T-helper 9 cell (primary cell): ENCODE results near the gene MRTFB.

Experiments used
- DNase-seq: peaks from one replicate; pipeline ENCODE4 v3.0.0-alpha.2; 2020

Gene MRTFB

DNA sequence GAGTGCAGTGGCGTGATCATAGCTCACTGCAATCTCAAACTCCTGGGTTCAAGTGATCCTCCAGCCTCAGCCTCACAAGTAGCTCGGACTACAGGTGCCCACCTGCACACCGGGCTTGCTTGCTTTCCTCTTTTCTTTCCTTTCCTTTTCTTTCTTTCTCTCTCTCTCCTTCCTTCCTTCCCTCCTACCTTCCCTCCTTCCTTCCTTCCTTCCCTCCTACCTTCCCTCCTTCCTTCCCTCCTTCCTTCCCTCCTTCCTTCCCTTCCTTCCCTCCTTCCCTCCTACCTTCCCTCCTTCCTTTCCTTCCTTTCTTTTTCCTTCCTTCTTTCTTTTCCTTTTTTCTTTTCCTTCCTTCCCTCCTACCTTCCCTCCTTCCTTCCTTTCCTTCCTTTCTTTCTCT lies 225.5 kb downstream of the MRTFB start:
- DNase-seq = no peak

DNA sequence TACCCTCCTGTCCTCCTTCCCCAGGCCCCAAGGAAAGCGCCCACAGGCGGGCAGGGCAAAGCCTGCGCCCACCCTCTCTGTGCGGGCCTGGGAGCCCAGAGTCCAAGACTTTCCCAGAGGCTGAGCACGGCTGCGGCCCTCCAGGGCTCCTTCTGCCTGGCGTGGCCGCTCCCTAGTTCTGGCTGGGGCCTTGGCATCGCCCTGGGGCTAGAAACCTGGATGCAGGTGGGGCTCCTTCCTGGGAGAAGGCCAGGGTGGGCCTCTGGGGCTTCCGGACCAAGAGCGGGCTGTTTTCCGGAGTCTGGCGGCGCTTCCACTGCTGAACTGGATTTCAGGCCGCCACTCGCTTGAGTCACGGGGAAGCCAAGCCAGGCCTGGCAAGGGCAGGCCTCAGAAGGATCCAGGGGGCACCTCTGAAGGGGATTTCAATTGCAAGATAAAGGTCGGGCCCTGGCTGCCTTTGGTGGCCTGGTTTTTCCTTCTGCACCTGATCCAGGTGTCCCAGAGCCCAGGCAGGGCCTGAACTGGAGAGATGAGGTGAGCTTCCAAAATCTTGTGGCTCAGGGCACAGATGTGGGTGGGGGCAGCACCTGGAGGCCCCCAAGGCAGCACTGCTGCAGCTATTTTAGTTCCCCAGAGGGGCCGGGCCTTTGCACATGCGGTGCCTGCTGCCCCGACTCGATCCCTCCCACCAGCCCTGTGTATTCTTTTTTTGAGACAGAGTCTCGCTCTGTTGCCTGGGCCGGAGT lies 227.4 kb downstream of the MRTFB start:
- no peak for DNase-seq

DNA sequence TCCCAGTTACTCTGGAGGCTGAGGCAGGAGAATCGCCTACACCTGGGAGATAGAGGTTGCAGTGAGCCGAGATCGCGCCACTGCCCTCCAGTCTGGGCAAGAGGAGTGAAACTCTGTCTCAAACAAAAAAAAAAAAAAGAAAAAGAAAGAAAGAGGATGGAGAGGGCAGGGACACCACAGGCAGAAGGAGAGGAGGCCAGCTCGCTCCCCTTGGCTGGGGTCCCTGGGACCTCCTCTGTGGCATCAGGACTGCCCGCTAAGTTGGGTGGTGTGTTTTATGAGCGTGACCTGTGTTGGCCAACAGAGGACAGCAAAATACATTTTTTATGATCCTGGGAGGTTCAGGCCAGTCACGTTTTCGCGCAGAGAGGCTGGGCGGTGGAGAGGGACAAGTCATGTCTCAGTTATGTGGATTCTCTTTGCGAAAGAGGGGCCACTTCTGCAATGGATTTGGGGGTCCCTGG lies 229.6 kb downstream of the MRTFB start:
- DNase-seq = no peak

DNA sequence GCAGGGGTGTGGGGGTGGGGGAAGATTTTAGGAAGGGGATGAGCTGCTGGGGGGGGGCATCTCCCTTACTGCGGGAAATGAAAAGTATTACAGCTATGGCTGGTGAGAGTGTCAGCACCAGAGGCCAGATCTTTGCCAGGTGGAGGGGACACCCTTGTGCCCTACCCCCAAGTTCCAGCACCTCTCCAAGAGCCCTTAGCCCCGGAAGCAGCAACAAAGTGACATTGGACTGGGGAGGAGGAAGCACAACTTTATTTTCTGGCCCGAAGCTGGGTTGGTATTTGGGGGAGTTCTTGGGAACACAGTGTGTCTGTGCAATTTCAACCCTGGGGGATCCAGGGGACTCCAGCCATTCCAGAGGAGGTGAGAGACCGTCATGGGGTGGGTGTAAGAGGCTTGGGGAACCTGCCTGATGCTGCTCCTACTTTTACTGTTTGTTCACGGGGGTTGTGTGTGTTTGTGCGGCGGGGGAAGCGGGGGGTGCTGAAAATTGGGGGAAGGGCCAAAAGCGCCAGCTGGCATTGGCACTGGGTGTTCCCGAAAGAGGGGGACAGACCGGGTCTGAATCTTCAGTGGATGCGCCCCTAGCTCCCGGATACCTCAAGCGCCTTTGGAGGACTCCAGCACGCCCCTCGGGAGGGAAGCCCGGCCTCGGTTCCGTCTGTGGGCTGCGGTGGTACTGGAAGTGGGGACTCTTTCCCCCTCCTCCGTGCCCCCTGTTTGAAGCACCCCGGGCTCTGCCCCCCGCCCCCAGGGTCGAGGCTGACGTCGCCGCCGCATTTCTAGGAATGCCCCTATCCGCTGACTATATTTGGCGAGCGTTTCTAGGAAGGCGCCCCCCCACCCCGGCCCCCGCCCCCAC lies 230.3 kb downstream of the MRTFB start:
- no peak for DNase-seq

DNA sequence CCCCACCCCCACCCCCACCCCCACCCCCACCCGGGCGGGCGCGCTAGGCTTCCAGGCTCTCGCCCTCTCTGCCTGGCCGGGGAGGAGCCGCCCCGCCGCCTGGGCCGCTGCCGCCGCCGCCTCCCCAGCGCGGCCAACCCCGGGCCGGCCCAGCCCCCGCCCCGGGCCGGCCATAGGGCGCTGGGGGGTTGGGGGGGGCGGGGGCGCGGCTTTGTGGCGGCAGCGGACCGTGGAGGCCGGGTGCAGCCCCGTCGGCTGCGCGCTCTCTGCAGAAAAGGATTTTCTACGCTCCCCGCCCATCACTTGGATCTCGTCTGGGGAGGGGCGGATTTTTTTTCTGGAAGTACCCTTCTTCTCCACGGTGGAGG lies 230.9 kb downstream of the MRTFB start:
- DNase-seq = no peak

DNA sequence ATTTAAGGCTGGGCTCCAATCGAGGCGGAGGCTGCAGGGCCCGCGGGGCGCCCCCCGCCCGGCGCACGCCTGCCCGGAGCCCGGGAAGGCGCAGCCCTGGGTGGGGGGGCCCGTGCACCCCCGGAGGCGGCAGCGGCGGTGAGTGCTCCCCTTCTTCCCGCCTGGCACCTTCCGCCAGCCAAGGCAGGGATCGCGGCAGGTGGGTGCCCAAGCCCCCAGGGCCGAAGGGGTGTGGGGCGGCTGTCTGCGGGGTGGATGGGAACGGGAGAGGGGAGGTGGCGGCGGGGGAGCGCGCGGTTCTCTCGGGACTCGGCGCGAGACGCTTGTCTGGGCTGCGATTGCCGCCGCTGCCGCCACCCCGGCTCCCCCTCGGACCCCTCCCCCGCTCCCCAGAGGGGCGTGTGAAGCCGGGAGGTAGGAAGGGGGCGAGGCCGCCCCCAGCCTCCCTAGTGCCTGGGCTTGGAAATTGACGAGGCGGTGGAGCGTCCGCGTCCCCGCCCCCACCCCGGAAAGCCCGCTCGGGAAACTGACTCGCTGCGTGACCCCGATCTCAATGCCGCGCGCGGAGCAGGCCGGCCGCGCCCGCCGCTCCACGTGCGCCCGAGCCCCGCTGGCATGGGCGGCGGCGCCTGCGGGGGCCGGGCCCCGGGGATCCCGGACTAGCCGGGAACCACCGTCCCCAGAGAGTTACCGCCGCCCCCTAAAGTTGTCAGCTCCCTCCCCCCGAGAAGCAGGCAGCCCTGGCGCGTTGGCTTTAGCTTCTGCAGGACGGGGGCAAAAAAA lies 231.5 kb downstream of the MRTFB start:
- peak; percentile 4 for DNase-seq

DNA sequence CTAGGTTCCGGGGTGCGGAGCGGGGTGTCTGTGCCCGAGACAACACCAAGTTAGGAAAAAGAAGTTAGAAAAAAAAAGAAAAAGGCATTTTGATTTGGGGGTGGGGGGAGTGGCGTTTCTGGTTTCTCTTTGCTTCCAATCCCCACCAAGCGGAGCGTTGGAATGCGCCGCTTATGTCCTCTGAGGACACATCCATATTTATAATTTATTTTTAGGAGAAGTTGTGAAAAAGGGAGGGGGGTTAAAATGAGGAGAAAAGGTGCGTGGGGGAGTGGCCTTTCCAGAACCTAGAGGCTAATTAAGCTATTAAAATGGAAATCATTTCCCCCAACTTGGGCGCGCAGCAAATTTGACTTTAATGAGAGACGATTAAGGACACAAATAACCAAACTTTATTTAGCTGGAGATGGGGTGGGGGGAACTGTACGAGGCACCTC lies 232.1 kb downstream of the MRTFB start:
- DNase-seq = no peak

DNA sequence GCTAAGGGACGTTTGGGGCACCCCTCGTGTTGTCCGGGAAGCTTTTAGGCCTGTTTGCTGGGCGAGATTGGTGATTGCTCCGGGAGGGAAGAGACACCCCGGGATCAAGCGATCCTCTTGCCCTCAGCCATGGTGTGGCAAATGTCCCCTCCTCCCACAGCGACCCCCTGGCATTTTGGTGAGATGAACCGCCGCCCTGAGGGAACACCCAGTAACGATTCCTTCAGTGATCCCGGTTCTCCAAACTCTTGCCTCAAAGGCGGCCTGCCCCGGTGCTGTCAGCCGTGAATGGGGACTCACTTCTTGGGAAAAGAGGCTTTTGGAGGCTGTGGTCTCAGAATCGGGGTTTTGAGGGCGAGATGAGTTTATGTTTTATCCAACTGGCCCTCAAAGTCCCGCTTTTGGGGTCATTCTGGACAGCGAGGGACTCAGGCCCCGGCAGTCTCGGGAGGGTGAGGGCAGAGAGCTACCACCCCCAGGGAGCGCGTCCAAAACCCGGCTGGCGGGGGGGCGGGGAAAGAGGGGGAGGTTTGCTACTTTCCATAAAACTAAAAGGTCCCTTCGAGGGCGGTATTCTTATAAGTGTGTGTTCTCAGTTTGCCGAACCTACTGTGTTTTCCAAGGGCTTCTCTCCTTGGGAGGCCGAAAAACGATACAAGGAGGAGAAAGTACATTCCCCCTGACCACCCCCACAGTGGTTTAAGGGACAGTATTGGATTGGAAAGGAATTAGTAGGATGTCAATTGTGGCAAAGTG lies 232.7 kb downstream of the MRTFB start:
- no peak for DNase-seq

DNA sequence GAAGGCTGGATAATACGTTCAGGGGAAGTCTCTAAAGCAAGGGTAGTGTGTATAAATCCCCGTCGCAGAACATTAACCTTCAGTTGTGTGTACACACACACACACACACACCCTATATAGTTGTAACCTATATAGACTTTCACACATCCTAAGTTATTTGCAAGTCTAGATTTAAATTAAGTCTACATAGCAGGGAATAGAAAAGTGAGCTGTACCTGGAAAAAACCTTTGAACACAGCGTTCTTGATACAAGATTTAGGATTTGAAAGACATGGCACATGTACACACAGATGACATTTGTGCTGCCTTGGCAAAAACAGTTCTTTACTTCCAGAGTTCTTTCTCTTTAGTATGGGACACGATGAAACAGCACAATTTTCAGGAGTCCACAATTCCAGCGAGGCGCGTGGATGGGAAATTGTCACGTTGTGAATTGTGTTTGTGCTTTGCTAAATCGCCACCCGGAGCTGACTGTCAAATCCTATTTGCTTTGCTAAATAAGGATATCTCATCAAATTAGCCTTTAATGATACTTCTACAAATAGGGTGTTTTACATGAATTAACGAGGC lies 233.9 kb downstream of the MRTFB start:
- DNase-seq = no peak

DNA sequence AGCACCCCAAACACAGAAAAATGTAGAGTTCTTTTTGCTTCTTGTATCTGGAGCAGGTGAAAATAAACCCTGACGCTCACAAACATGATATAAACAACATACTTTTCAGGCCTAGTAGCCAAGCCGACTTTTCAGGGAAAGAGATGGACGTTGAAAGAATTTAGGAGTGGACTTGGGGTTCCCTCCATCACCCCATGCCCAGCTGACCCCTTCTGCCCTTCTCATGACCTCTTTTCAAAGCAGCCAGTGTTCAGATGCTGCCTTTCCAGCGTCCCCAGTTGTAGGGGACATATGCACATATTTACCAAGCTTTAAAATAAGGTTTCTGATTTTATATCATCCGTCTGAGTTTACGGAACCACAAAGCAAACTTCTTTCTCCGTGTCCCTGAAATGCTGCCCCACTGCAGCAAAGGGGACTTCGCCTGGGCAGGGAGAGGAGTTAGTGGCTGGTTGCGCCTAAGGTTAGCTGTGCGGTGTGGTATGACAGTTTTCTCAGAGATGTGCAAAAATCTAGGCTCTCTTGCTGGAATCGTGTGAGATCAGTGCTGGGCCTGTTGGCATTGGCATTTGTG lies 235.5 kb downstream of the MRTFB start:
- no peak for DNase-seq

DNA sequence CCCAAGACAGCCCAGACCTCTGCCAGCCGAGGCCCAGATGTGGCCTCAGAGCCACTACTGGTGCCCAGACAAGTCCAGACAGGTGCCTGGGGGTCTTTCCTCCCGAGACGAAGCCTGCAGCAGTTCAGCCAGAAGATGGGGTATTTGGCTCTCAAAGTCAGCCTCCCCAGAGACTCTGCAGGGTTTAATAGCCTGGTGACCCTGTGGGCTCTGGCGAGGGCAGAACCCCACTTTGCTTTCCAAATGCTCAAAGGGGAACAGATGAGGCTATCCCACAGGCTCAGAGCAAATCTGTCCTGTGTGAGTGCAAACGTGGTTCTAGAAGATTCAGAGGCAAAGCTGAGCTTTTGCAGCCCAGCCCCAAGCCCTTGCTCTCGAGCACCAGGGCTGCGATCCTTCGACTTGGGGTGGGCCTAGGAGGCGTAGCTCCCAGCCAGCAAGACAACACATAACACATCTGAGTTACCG lies 236.0 kb downstream of the MRTFB start:
- no peak for DNase-seq

DNA sequence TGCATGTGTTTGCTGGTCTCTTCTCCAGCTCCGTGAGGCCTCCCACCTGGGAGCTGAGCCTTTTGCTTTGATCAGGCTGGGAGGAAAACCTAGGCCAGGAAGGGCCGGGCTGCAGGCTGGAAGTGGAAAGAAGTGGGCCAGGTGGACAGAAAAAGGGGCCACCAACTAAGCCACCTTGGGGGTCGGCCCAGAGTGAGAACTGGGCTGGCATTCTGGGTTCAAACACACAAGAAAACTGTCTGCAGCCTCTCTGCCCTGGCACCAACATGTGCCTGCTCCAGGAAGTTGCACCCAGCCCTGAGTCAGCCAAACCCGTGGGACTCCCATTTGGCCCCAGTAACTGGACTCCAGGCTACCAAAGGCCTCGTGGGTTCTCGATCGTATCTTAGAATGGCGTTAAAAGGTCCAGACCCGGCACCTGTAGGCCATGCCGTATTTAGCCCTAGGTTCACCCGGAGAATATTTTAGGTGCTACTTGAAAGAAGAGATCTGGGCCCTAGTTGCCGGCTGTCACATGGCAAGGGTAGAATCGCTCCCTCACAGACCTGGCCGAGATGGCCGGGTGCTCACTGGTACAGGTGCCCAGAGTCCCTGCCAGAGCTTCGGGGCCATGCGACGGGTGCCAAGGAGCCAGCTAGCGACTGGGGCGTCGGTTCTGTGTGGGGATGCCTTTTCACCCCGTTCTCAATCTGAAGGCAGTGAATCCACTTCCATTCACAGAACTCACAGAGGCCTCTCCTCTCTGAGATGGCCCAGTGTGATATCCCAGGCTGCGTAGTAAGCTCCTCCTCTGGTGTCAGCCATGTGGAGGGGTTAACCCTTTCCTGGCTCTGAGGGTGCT lies 236.6 kb downstream of the MRTFB start:
- DNase-seq = no peak

DNA sequence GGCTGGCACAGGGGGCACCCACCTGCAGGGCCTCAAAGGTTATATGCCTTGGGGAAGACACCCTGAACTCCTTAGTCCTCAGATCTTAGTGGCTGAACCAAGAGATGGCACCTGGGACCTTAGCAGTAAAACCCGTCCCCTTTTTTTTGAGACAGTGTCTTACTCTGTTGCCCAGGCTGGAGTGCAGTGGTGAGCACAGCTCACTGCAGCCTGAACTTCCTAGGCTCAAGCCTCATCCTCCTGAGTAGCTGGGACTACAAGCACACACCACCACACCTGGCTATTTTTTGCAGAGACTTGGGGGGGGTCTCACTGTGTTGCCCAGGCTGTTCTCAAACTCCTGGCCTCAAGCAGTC lies 237.2 kb downstream of the MRTFB start:
- DNase-seq = no peak

DNA sequence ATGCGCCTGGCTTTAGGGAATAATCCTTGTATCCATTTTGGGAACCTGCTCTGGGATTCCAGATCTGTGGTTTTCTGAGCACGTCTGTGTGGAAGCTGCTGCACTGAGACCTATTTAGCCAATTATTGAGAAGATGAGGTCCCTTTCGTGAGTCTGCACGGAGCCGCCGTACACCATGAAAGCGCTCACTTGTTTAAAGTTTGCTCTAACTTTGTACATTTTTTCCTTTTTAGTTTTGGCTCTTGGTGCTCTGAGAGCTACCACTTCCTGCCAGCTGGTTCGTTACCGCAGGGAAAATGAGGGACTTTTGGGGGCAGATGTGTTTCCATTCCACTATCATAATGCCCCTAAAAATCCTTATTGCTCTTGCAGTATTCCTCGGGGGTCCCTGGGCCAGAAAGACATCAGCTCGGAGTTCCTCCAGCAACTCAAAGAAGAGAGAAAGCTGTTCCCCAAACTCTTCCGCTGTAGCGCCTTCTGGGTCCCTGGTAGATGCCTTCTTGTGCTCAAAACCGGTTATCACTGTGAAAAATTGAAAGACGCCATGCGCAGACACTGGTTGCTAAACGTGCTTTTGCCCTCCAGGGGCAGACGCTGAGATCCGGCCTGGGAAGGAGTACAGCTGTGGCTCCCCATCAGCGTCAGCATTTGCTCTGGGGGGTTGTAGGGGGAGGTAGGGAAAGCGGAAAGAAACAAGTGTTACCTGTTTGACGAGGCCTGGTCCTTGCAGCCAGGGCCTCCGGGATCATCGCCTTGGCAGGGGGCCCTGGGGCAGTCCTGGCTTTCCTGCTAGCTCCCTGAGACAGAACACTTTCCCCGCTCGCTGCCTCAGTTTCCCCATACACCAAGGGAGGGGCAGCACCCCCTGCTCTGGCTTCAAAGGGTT lies 238.1 kb downstream of the MRTFB start:
- DNase-seq = no peak

DNA sequence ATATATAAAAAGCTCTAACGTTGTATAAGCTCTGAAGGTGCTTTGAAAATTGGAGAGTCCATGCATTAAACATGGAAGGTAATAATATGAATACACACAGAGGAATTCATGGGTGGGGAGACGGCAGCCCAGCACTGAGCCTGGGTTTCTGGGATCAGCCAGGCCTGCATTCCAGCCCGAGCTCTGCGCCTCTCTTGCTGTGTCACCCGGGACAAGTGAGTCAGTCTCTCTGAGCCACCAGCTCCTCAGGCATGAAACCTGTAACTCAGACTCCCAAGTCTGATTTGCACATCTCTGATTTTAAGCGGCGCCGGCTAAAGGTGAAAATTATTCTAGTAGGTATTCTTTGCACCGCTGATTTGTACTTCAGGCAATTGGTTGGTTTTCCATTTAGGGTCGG lies 238.8 kb downstream of the MRTFB start:
- DNase-seq = no peak

DNA sequence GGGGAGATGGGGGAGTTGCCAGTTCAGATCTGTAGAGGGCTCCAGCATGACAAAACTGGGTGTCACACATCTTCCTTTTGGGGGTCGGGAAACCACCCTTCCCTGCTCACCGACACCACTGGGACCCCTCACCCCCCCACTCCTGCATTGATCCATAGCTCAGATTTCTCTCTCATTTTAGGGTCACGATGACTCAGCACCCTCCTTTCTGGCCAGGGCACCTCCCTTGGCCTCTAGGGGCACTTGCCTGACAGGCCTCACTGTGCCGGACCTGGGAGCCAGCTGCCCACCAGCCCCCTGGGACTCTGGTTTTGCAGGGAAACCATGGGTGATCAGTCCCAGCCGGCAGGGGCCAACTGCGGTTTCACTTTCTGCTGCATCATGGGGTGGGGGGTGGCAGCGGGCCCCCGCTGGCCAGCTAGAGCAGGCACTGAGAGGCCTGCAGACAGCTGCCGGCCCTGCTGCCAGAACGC lies 239.4 kb downstream of the MRTFB start:
- no peak for DNase-seq

DNA sequence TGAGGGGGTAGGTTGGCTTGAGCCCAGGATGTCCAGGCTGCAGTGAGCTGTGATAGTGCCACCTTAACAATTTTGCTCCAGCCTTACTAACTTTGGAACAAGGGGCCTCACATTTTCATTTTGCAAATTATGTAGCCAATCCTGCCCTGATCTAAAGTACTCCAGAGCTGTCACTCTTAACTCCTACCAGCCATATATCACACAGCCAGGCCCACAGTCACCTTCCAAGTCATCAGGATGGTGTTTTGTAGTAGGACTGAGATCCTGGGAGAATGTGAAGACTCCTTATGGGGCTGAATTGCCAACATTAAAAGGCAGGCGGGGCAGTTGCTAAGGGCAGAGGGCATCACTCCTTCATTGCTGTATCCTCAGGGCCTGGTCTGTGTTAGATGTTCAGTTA lies 243.0 kb downstream of the MRTFB start:
- DNase-seq = no peak

DNA sequence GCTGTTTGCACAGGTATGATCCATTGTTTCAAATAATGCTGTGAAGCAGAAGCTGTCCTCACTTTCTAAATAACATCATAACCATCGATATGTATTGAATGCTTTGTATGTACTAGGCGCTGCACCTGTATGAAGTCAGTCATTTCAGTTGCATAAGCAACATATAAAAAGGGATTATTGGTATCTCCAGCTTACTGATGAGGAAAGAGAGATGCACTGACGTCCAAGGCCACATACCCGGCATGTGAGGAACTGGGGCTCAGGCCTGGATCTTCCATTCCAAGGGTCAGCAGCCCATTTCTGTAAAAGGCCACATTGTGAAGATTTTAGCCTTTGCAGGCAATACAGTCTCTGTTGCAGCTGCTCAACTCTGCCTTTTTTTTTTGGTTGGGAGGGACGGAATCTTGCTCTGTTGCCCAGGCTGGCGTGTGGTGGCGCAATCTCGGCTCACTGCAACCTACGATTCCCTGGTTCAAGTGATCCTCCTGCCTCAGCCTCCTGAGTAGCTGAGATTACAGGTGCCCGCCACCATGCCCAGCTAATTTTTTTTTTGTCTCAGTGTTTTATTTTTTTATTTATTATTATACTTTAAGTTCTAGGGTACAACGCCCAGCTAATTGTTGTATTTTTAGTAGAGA lies 244.7 kb downstream of the MRTFB start:
- no peak for DNase-seq
